GM23248 (cell line): ENCODE measurements around the gene GALNT10. TPM values are rescaled to one million over a fixed set of nuclear protein-coding genes. Genes with fewer than 3 reads are reported as not detected.

Source experiments
- DNase-seq: peaks from one replicate; pipeline ENCODE4 v3.0.0-alpha.2; 2015
- H2AFZ ChIP-seq: fragments of 200-600 bp; sonication (generic); 2 replicates; pipeline ENCODE4 v1.6.1; 2016; ENCODE audit warnings: antibody characterized with exemption
- H3F3A ChIP-seq: fragments of 200-600 bp; sonication (generic); 2 replicates; pipeline ENCODE4 v1.6.1; 2016; ENCODE audit warnings: mild to moderate bottlenecking, antibody characterized with exemption, mixed run types; ENCODE audit not compliant: insufficient read depth
- H3K27ac ChIP-seq: fragments of 200-600 bp; sonication (generic); 2 replicates; pipeline ENCODE4 v1.5.1; 2016; ENCODE audit warnings: mild to moderate bottlenecking
- H3K27me3 ChIP-seq: fragments of 200-600 bp; sonication (generic); replicated peaks from 2 replicates; pipeline ENCODE4 v1.6.1; 2016; ENCODE audit warnings: mild to moderate bottlenecking; ENCODE audit not compliant: insufficient read depth
- H3K36me3 ChIP-seq: fragments of 200-600 bp; sonication (generic); 2 replicates; pipeline ENCODE4 v1.6.1; 2016; ENCODE audit warnings: low read depth, mild to moderate bottlenecking
- H3K4me1 ChIP-seq: fragments of 200-600 bp; sonication (generic); 2 replicates; pipeline ENCODE4 v1.6.1; 2016; ENCODE audit warnings: mild to moderate bottlenecking; ENCODE audit not compliant: insufficient read depth
- H3K4me2 ChIP-seq: fragments of 200-600 bp; sonication (generic); one replicate; pipeline ENCODE4 v1.6.1; 2016; ENCODE audit warnings: mild to moderate bottlenecking; ENCODE audit not compliant: unreplicated experiment
- H3K4me3 ChIP-seq: fragments of 200-600 bp; sonication (generic); 2 replicates; pipeline ENCODE4 v1.5.1; 2016; ENCODE audit warnings: mild to moderate bottlenecking
- H3K79me2 ChIP-seq: fragments of 200-600 bp; sonication (generic); 2 replicates; pipeline ENCODE4 v1.6.1; 2016; ENCODE audit warnings: mild to moderate bottlenecking; ENCODE audit not compliant: insufficient read depth
- H3K9ac ChIP-seq: fragments of 200-600 bp; sonication (generic); 2 replicates; pipeline ENCODE4 v1.6.1; 2016; ENCODE audit warnings: mild to moderate bottlenecking
- H3K9me2 ChIP-seq: fragments of 200-600 bp; sonication (generic); 2 replicates; pipeline ENCODE4 v1.6.1; 2016; ENCODE audit warnings: mixed run types, mild to moderate bottlenecking, moderate library complexity; ENCODE audit not compliant: insufficient read depth
- H3K9me3 ChIP-seq: fragments of 200-600 bp; sonication (generic); one replicate; pipeline ENCODE4 v1.6.1; 2017; ENCODE audit warnings: low read depth
- H4K20me1 ChIP-seq: fragments of 200-600 bp; sonication (generic); 2 replicates; pipeline ENCODE4 v1.6.0; 2016; ENCODE audit not compliant: insufficient read depth
- EZH2 ChIP-seq: fragments of 200-600 bp; sonication (generic); IDR thresholded peaks from 2 replicates; pipeline ENCODE4 v1.6.1; 2018; ENCODE audit warnings: antibody characterized with exemption, mild to moderate bottlenecking; ENCODE audit not compliant: insufficient read depth, poor library complexity, severe bottlenecking
- EZH2phosphoT487 ChIP-seq: fragments of 200-600 bp; sonication (generic); IDR thresholded peaks from 2 replicates; pipeline ENCODE4 v1.6.1; 2018; ENCODE audit warnings: antibody characterized with exemption, moderate library complexity, mild to moderate bottlenecking, low read depth; ENCODE audit not compliant: insufficient read depth
- WGBS, 2 experiments: methylation state at CpG; one replicate each; pipeline ENCODE4 v1.1.6; 2015 to 2017; ENCODE audit warnings: low lambda C conversion rate in 2 of 2, low coverage in 1 of 2; ENCODE audit errors: missing lambda C conversion rate in 2 of 2; 5-methylcytosine and 5-hydroxymethylcytosine counted together
- in situ Hi-C: fragments of 300-500 bp; cut with MboI; formaldehyde crosslinking; loops from 2 replicates; pipeline ENCODE4 v1.15.0; 2020
- polyA plus RNA-seq: library from polyadenylated mRNA; unstranded; fragments of >200 nt; fragmentation: Nextera tagmentation; extraction: Ambion mirVana; gene quantifications from 2 replicates; pipeline ENCODE4 v1.2.1, GENCODE V29; 2016
- total RNA-seq: library from RNA; depleted of rRNA; stranded (reverse); fragments of >200 nt; shearing (Covaris generic); gene quantifications from 2 replicates; pipeline ENCODE4 v1.2.3, GENCODE V29; 2014

GALNT10 gene
- total and polyA plus RNA-seq, 2 experiments from 2014 or later = 23.3 to 67.9 TPM

DNA sequence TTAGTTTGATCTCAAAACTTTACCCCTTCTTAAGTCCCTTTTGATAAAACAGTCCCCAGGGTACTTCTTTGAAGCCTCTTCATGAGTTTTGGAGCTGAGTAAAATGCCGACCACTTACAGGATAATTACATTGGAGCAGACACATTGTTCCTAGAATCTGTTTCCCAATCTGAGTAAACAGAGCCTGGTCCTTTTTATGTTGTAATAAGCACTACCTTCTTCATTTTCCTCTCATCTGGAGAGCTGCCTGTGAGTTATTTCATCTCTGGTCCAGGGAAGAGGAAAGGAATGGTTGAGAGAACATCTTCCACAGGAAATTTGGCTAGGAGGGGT, 26.3 kb upstream of the GALNT10 start:
- in situ Hi-C loops = loop anchor here (25.0 kb wide), 1 partner anchor 1627 kb away; no protein-coding TSS in a partner anchor

DNA sequence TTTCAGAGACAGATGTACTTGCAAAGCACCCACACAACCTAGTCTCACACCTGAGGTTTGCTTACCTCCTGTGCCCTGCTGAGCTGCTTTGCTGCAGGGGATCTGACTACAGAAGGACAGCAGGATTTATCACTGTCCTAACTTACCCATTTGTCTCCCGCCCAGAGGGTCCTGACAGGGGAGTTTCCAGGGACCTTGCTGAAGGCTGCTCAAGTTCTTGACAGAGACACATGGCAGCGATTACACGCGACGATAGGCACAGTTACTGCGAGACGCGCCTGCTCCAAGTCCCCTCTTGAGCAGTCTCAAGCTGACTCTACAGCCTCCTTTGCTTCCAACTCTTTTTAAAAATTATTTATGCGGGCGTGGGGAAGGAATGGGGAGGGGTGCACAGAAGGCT, 24.6 kb upstream of the GALNT10 start:
- H3K9me3 ChIP-seq = no peaks in the 10 kb centered on the region
- no peaks in the 10 kb centered on the region for H3F3A ChIP-seq
- in situ Hi-C loops = loop anchor here (25.0 kb wide), 1 partner anchor 1629 kb away; no protein-coding TSS in a partner anchor
- DNase-seq = no peak
- peaks cover 16% of the 10 kb centered on the region for H3K27me3 ChIP-seq
- no peak overlapping the region for H3K4me2 ChIP-seq
- WGBS, 2 experiments = 11 to 12% methylated on average over 10 of the region's 10 CpGs
- no peaks in the 10 kb centered on the region for H3K36me3 ChIP-seq
- no peaks in the 10 kb centered on the region for H3K9me2 ChIP-seq
- TF ChIP-seq EZH2 = no peak
- no peak for TF ChIP-seq EZH2phosphoT487
- H3K4me3 ChIP-seq = no peak overlapping the region
- H3K4me1 ChIP-seq = no peaks in the 10 kb centered on the region
- H3K79me2 ChIP-seq = no peaks in the 10 kb centered on the region
- H2AFZ ChIP-seq = no peak overlapping the region
- no peak overlapping the region for H3K27ac ChIP-seq
- no peak overlapping the region for H3K9ac ChIP-seq
- H4K20me1 ChIP-seq = no peaks in the 10 kb centered on the region

More for the DNA sequence above, 26.3 kb upstream of the GALNT10 start:
- TF ChIP-seq EZH2phosphoT487 = no peak
- no peak for TF ChIP-seq EZH2
- WGBS, 2 experiments = 81 to 86% methylated on average over 1 of the region's 1 CpG
- Histone ChIP-seq H3K9me3 (no peaks in the 10 kb centered on the region), H3K27ac (no peak overlapping the region), H3K4me3 (no peak overlapping the region), H3K36me3 (no peaks in the 10 kb centered on the region), H3F3A (peaks cover 8% of the 10 kb centered on the region), H3K27me3 (peaks cover 16% of the 10 kb centered on the region), H3K4me1 (0 out of 2 replicates have a peak, but pooled peaks cover 7% of the 10 kb centered on the region), H3K9me2 (no peaks in the 10 kb centered on the region), H3K9ac (no peak overlapping the region), H4K20me1 (no peaks in the 10 kb centered on the region), H2AFZ (no peak overlapping the region), H3K79me2 (no peaks in the 10 kb centered on the region), H3K4me2 (no peak overlapping the region)
- no peak for DNase-seq

DNA sequence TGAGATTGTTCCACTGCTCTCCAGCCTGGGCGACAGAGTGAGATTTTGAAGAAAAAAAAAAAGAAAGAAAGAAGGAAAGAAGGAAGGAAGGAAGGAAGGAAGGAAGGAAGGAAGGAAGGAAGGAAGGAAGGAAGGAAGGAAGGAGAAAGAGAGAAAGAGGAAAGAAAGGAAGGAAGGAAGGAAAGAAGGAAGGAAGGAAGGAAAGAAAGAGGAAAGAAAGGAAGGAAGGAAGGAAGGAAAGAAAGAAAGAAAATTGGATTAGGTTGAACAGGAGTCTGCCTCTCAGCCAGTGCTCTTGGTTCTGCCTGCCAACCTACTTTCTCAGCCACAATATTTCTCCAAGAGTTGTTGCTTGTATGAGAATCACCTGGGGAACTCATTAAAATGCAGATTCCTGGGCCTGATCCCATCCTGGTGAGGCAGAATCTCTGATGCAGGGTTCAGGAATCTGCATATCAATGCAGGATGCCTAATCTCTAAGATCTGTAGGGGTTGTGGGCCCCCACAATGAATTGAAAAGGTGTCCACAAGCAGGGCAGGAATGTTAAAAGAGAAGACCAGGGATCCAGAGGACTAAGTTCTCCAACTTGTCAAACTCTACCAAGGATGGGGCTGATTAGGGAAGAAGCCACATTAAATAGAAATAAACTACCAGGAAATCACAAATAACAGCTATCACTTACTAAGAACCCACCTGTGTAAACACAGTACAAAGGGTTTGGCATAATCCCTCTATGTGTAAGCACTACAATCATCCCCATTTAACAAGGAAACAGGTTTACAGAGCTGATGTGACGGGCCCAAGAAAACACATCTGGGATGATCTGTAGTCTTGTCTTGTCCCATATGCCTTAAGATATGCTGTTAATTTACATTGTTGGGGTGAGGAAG, 23.4 kb upstream of the GALNT10 start:
- Histone ChIP-seq H3K4me2 (no peak overlapping the region), H3K4me1 (no peaks in the 10 kb centered on the region), H3K9ac (no peak overlapping the region), H3K79me2 (no peaks in the 10 kb centered on the region), H3K27ac (no peak overlapping the region), H3K9me2 (no peaks in the 10 kb centered on the region), H3K36me3 (no peaks in the 10 kb centered on the region), H3K9me3 (no peaks in the 10 kb centered on the region), H3F3A (no peaks in the 10 kb centered on the region), H3K27me3 (peaks cover 16% of the 10 kb centered on the region), H2AFZ (no peak overlapping the region), H4K20me1 (no peaks in the 10 kb centered on the region), H3K4me3 (no peak overlapping the region)
- no peak for DNase-seq
- in situ Hi-C loops = loop anchor here (25.0 kb wide), 1 partner anchor 1630 kb away; no protein-coding TSS in a partner anchor
- no peak for TF ChIP-seq EZH2
- 60 to 72% methylated on average over 2 of the region's 2 CpGs for WGBS, 2 experiments

DNA sequence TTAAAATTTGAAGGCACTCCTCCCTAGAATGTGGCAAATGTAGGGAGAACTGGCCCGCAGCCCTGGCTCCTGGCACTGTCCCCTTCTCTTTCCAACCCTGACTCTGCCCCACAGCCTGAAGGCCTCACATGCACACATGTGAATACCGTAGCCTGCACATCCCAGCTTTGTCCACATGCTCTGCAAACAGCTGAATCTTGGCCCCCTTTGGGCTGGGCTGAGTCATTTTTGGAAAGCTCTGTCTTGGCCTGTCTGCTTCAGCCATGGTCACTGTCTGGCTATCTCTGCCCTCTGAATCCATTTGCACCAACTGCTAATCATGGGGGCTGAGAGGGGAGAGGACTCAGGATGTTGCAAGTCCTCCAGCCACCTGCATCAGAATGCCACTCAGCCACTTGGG, 22.1 kb upstream of the GALNT10 start:
- Histone ChIP-seq H3K4me1 (no peaks in the 10 kb centered on the region), H2AFZ (no peak overlapping the region), H3K36me3 (no peaks in the 10 kb centered on the region), H3K9ac (no peak overlapping the region), H3F3A (no peaks in the 10 kb centered on the region), H3K4me3 (no peak overlapping the region), H3K27ac (no peak overlapping the region), H3K27me3 (peaks cover 16% of the 10 kb centered on the region), H3K9me3 (no peaks in the 10 kb centered on the region), H3K4me2 (no peak overlapping the region), H3K79me2 (no peaks in the 10 kb centered on the region), H4K20me1 (no peaks in the 10 kb centered on the region), H3K9me2 (no peaks in the 10 kb centered on the region)
- no peak for TF ChIP-seq EZH2
- no peak for TF ChIP-seq EZH2phosphoT487
- WGBS, 2 experiments = 15 to 16% methylated on average over 2 of the region's 2 CpGs
- in situ Hi-C loops = loop anchor here (25.0 kb wide), 1 partner anchor 1631 kb away; no protein-coding TSS in a partner anchor
- DNase-seq = peak; percentile 53
